Choroid plexus epithelial cell (primary cell): ENCODE measurements around the gene SLC39A1.

Experiments
- DNase-seq: peaks from one replicate; pipeline ENCODE4 v3.0.0-alpha.2; 2010; ENCODE audit warnings: low read depth
- H3K4me3 ChIP-seq: 2 replicates; pipeline ENCODE4 v1.5.1; 2011; ENCODE audit warnings: low read depth, mild to moderate bottlenecking, control low read depth, low read length, moderate library complexity
- CTCF ChIP-seq: conservative IDR thresholded peaks from 2 replicates; pipeline ENCODE4 v1.5.1; 2011; ENCODE audit warnings: low read depth, mild to moderate bottlenecking, control low read depth, inconsistent platforms, low read length, moderate library complexity

The SLC39A1 gene

GRCh38 chr1:153957744-153958110 lies 5.6 kb downstream of the SLC39A1 start:
- H3K4me3 ChIP-seq: peak overlapping the region; percentile 94
- DNase-seq: peak; percentile 37
- TF ChIP-seq CTCF: no peak

GRCh38 chr1:153956997-153957715 lies 6.2 kb downstream of the SLC39A1 start:
- H3K4me3 ChIP-seq: peak overlapping the region; percentile 94
- TF ChIP-seq CTCF: no peak

GRCh38 chr1:153954826-153955225 lies 8.5 kb downstream of the SLC39A1 start:
- H3K4me3 ChIP-seq: no peak overlapping the region
- no peak for DNase-seq
- no peak for TF ChIP-seq CTCF

More at GRCh38 chr1:153956997-153957715, 6.2 kb downstream of the SLC39A1 start:
- DNase-seq: no peak

GRCh38 chr1:153953859-153954365 lies 9.4 kb downstream of the SLC39A1 start:
- no peak for TF ChIP-seq CTCF
- DNase-seq: no peak
- no peak overlapping the region for H3K4me3 ChIP-seq

- H3K4me3 ChIP-seq: no peak overlapping the region
- no peak for TF ChIP-seq CTCF
- no peak for DNase-seq
These were observed 11.5 kb downstream of the SLC39A1 start for GRCh38 chr1:153951801-153952200.

- no peak overlapping the region for H3K4me3 ChIP-seq
- TF ChIP-seq CTCF: no peak
These were observed 12.2 kb downstream of the SLC39A1 start for GRCh38 chr1:153951183-153951582.

GRCh38 chr1:153946622-153947241 lies 16.6 kb downstream of the SLC39A1 start, which contains the start of gene DENND4B:
Gene DENND4B (minus strand): TSS chr1:153946718. CDS start chr1:153944374, 2,344 bp downstream.
- peak; percentile 81 for DNase-seq
- peak within 1 kb of the TSS; percentile 78 for H3K4me3 ChIP-seq
- peak; percentile 78 for TF ChIP-seq CTCF

More at GRCh38 chr1:153951183-153951582, 12.2 kb downstream of the SLC39A1 start:
- DNase-seq: no peak
